GM18498 (cell line): ENCODE data around the gene ELOVL5.

Source experiments
- ATAC-seq: cut with Tn5 transposase; IDR thresholded peaks from one replicate; pipeline ENCODE4 v1.9.1; 2021; ENCODE audit warnings: mild to moderate bottlenecking, moderate library complexity; ENCODE audit not compliant: unreplicated experiment

Gene ELOVL5

GRCh38 chr6:53244399-53244931 lies 104.3 kb downstream of the ELOVL5 start:
- peak; percentile 40 for ATAC-seq

DNA sequence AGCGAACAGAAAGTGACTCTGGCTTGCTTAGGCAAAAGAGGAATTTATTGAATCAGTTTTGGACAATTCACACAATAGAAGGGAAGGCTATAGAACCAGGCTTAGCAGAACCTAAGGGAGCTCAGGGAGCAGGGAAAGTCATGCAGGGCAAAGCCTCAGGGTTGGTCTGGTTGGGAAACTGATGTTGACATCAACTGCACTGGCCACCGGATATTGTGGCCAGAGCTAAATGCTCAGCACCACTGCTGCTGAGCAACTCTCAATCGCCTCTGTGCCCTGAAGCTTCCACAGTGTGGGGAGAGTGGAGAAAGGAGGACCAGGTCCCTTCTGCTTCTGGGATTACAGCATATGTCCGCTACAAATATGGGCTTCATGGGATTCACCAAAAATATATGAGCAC lies 106.8 kb downstream of the ELOVL5 start:
- no peak for ATAC-seq

GRCh38 chr6:53240761-53241160 lies 108.0 kb downstream of the ELOVL5 start:
- ATAC-seq = no peak

DNA sequence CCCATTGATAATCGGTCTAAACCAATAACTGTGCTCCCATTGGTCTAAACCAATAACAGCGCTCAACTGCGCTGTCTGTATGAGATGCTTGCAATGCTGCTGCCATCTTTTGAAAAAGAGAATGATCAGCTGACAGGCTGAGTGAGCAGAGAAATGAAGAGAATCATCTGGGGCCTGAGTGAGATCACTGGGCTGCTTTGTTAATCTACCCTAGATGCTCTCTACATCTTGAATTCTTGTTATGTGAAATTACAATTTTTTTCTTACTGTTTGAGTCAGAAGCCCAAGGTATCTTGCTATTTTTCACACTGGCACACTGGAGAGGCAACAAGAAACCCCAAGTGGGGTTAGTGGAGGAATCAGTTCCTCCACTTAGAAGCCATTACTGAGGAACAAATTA lies 108.6 kb downstream of the ELOVL5 start:
- no peak for ATAC-seq

DNA sequence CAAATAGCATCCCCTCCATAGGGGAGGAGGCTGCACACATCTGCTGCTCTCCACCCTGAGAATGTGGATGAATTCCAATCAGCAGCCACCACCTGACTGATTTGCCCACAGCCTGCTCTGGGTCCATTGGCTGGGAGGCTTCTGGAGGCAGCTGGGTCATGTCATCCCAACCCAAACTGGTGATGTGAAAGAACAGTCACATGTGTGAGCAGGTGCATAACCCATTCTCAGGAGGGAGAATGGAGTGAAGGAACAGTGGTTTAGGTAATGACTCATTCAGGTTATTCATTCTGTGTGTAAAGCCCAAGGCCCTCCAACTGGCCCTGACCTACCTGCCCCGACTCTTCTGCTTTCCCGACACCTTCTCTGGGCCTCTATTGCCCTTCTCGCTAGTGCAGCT lies 109.2 kb downstream of the ELOVL5 start:
- peak; percentile 46 for ATAC-seq

- no peak for ATAC-seq
These were observed 110.4 kb downstream of the ELOVL5 start for GRCh38 chr6:53238311-53238710.

DNA sequence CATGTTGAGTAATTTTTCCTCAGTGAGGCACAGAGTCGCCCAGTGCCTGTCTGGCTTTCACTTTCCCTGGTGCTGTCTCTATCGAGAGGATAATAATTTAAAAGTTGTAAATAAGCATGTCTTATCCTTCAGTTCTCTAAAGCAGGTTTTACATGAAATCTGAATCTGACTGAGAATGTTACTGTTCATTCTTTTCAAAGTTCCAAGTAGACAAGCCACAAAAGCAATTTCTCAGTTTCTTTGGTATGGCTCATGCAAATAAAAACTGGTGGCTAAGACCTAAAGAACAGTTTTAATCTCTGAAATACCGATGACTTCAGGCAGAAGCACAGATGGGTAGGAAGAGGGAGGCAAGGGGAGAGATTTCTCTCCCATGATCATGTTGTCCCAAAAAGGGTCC lies 112.5 kb downstream of the ELOVL5 start:
- peak; percentile 40 for ATAC-seq

DNA sequence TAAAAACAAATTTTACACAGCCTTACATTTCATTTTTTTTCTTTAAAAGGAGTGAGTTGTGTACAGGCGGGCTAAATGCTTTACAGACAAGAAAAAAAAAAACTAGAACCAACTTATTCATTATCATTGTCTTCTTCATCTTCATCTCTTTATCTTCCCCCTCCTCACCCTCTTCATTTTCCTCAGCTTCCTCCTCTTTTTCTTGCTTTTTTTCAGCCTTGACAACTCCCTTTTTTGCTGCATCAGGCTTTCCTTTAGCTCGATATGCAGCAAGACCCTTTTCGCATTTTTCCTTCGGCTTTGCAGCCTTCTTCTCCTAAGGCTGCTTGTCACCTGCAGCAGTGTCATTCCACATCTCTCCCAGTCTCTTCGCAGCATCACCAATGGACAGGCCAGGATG lies 113.2 kb downstream of the ELOVL5 start:
- no peak for ATAC-seq

DNA sequence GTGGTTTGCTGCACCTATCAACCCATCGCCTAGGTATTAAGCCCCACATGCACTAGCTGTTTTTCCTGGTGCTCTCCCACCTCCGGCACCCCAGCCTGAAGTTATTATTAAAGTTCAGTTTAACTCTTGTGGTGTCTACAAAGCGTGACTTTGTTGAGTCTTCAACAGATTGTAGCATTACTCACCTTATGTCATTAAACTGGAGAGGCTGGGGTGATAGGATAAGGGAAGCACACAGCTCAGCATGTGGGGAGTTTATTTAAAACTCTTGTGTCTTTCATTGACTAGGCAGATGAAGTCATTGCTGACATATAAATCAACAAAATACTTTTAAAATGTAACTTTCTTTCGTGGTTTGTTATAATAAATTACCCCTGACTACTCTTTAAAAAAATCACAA lies 115.4 kb downstream of the ELOVL5 start:
- no peak for ATAC-seq

- ATAC-seq = no peak
These were observed 117.8 kb downstream of the ELOVL5 start for GRCh38 chr6:53230775-53231467.

DNA sequence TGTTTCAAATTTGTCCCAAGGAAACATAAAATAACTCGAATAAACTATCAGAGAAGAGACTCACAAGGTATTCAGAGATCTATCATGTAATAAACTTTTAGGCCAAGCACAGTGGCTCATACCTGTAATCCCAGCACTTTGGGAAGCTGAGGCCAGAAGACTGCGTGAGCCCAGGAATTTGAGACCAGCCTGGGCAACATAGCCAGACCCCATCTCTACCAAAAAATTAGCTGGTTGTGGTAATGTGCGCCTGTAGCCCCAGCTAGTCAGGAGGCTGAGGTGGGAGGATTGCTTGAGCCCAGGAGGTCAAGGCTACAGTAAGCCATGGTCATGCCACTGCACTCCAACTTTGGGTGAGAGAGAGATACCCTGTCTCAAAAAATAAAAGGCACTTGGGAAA lies 120.9 kb downstream of the ELOVL5 start:
- ATAC-seq = no peak

- no peak for ATAC-seq
These were observed 128.1 kb downstream of the ELOVL5 start for GRCh38 chr6:53220605-53221004.
